GM19240 (cell line): ENCODE results near the gene RRP1B.

ENCODE experiments used
- DNase-seq: peaks from one replicate; pipeline ENCODE4 v3.0.0; 2011; ENCODE audit warnings: low spot score; ENCODE audit not compliant: insufficient read length

Gene RRP1B

GRCh38 chr21:43740497-43741156 is 81.3 kb downstream of the RRP1B start:
- no peak for DNase-seq

- DNase-seq, result no peak
Measured at GRCh38 chr21:43741423-43742096, 82.2 kb downstream of the RRP1B start.

GRCh38 chr21:43743947-43744346 is 84.6 kb downstream of the RRP1B start:
- no peak for DNase-seq

DNA sequence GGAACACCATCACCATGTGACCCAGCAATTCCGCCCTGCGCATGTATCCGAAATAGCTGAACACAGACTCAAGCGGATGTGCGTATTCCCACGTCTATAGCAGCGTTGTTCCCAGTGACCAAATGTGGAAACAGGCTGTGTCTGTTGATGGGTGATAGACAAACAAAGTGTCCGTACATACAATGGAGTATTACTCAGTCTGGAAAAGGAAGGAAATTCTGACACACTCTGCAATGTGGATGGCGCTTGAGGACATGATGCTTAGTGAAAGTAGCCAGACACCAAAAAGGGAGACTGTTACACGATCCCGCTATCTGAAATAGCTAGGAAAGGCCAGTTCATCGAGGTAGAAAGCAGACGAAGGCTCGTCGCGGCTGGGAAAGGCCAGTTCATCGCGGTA is 85.4 kb downstream of the RRP1B start:
- DNase-seq, result no peak
